Thyroid gland (tissue), 4 donors: ENCODE results near the gene RHEBL1.

Source experiments
- CTCF ChIP-seq, 6 experiments: fragments of 200-600 bp in 3 of 6; fragments of 450-650 bp in 3 of 6; sonication (generic) in 3 of 6; IDR thresholded peaks; one replicate each; pipeline ENCODE4 v1.5.1; 2016 to 2019; ENCODE audit warnings: antibody characterized with exemption in 6 of 6, mild to moderate bottlenecking in 2 of 6, inconsistent platforms in 1 of 6, moderate library complexity in 1 of 6
- POLR2A ChIP-seq, 2 donors: fragments of 450-650 bp; IDR thresholded peaks; one replicate each; pipeline ENCODE4 v1.6.1; 2017; ENCODE audit warnings: antibody characterized with exemption in 2 of 2, mild to moderate bottlenecking in 2 of 2, moderate library complexity in 1 of 2

- no peak for TF ChIP-seq CTCF (IDR thresholded peaks at IDR 0.05)
- TF ChIP-seq POLR2A (IDR thresholded peaks at IDR 0.05): peak in 1 of 2 donors; percentile 9
Observed at GRCh38 chr12:49055978-49056754, 13.6 kb downstream of the RHEBL1 start.
